IMR-90 (cell line): ENCODE data around the gene SRGAP3. TPM values are rescaled to one million over a fixed set of nuclear protein-coding genes. Genes with fewer than 3 reads are reported as not detected.

Source experiments
- ATAC-seq: fragments of 200-7000 bp; cut with Tn5 transposase; 2 replicates; pipeline ENCODE4 v1.9.1; 2020; ENCODE audit warnings: low read depth, mild to moderate bottlenecking, moderate library complexity
- BruUV-seq: library from RNA; stranded (reverse); fragments of 400-500 nt; replicated peaks from 2 replicates; lab custom pipeline; 2021; lab: Mats Ljungman, UMichigan
- CTCF ChIA-PET: fragments of 300-600 bp; formaldehyde crosslinking; extraction: SDS; loops from one replicate; lab custom pipeline; 2021; ENCODE audit warnings: antibody characterized with exemption; lab: Yijun Ruan, JAX
- POLR2A ChIA-PET: fragments of 300-600 bp; sonication (Branson Sonifier 250); formaldehyde crosslinking; loops from one replicate; lab custom pipeline; 2022; ENCODE audit warnings: antibody characterized with exemption; ENCODE audit not compliant: unreplicated experiment; lab: Charles Lee
- DNase-seq: peaks from one replicate; pipeline ENCODE4 v3.0.0; 2013
- H2AFZ ChIP-seq: replicated peaks from 2 replicates; pipeline ENCODE3; 2013; ENCODE audit warnings: low read length, mild to moderate bottlenecking; ENCODE audit not compliant: poor library complexity
- H2AK5ac ChIP-seq: 2 replicates; pipeline ENCODE4 v1.6.1; 2013; ENCODE audit warnings: low read depth, low read length, inconsistent platforms
- H2AK9ac ChIP-seq: replicated peaks from 2 replicates; pipeline ENCODE3; 2013; ENCODE audit warnings: mild to moderate bottlenecking, low read depth, low read length, moderate library complexity; ENCODE audit not compliant: poor library complexity
- H2BK120ac ChIP-seq: 2 replicates; pipeline ENCODE4 v1.6.1; 2013; ENCODE audit warnings: low read depth, low read length, inconsistent platforms
- H2BK15ac ChIP-seq: 3 replicates; pipeline ENCODE4 v1.6.1; 2013; ENCODE audit warnings: low read depth, low read length, inconsistent platforms
- H2BK20ac ChIP-seq: 2 replicates; pipeline ENCODE4 v1.6.1; 2013; ENCODE audit warnings: low read depth, mild to moderate bottlenecking, inconsistent platforms, low read length, moderate library complexity
- H2BK5ac ChIP-seq: 2 replicates; pipeline ENCODE4 v1.6.1; 2013; ENCODE audit warnings: mild to moderate bottlenecking, low read depth, low read length, inconsistent platforms; ENCODE audit not compliant: poor library complexity, severe bottlenecking
- H3K14ac ChIP-seq: replicated peaks from 2 replicates; pipeline ENCODE4 v1.6.1; 2013; ENCODE audit warnings: low read depth, low read length, inconsistent platforms
- H3K18ac ChIP-seq: 2 replicates; pipeline ENCODE4 v1.6.1; 2013; ENCODE audit warnings: low read depth, low read length, control low read depth
- H3K23ac ChIP-seq: 2 replicates; pipeline ENCODE4 v1.6.1; 2013; ENCODE audit warnings: low read depth, low read length, inconsistent platforms
- H3K27ac ChIP-seq: 2 replicates; pipeline ENCODE4 v1.5.1; 2013; ENCODE audit warnings: mild to moderate bottlenecking, control low read depth, low read length; ENCODE audit not compliant: insufficient read depth
- H3K27me3 ChIP-seq: 2 replicates; pipeline ENCODE4 v1.6.1; 2013; ENCODE audit warnings: low read length; ENCODE audit not compliant: control insufficient read depth, insufficient read depth
- H3K36me3 ChIP-seq: 2 replicates; pipeline ENCODE4 v1.6.1; 2013; ENCODE audit warnings: low read length, mixed read lengths; ENCODE audit not compliant: control insufficient read depth, insufficient read depth
- H3K4ac ChIP-seq: 2 replicates; pipeline ENCODE4 v1.6.1; 2013; ENCODE audit warnings: low read depth, low read length, inconsistent platforms
- H3K4me1 ChIP-seq: 2 replicates; pipeline ENCODE4 v1.6.1; 2013; ENCODE audit warnings: low read length, mixed read lengths; ENCODE audit not compliant: control insufficient read depth, insufficient read depth
- H3K4me2 ChIP-seq: 2 replicates; pipeline ENCODE4 v1.6.1; 2013; ENCODE audit warnings: low read depth, mild to moderate bottlenecking, control low read depth, low read length, moderate library complexity
- H3K4me3 ChIP-seq: 2 replicates; pipeline ENCODE4 v1.5.1; 2013; ENCODE audit warnings: low read depth, mild to moderate bottlenecking, control low read depth, low read length, moderate library complexity; ENCODE audit not compliant: insufficient read depth
- H3K56ac ChIP-seq: 2 replicates; pipeline ENCODE4 v1.6.1; 2013; ENCODE audit warnings: low read length, inconsistent platforms; ENCODE audit not compliant: insufficient read depth; ENCODE audit errors: extremely low read depth
- H3K79me1 ChIP-seq, 2 experiments: 2 replicates each; pipeline ENCODE4 v1.6.1; 2013; ENCODE audit warnings: low read length in 2 of 2, inconsistent platforms in 1 of 2, low read depth in 1 of 2
- H3K9ac ChIP-seq: 2 replicates; pipeline ENCODE4 v1.6.1; 2013; ENCODE audit warnings: low read depth, low read length, control low read depth
- H3K9me1 ChIP-seq: 2 replicates; pipeline ENCODE4 v1.6.1; 2013; ENCODE audit warnings: low read length, inconsistent platforms; ENCODE audit not compliant: insufficient read depth
- H3K9me3 ChIP-seq: 2 replicates; pipeline ENCODE4 v1.6.1; 2013; ENCODE audit warnings: low read length; ENCODE audit not compliant: control insufficient read depth, insufficient read depth
- H4K20me1 ChIP-seq: 2 replicates; pipeline ENCODE4 v1.6.1; 2013; ENCODE audit warnings: low read length, inconsistent platforms; ENCODE audit not compliant: insufficient read depth
- H4K5ac ChIP-seq: 2 replicates; pipeline ENCODE4 v1.6.1; 2013; ENCODE audit warnings: mild to moderate bottlenecking, low read depth, low read length, control low read depth
- H4K8ac ChIP-seq, 2 experiments: 2 replicates each; pipeline ENCODE4 v1.6.1; 2013; ENCODE audit warnings: low read depth in 2 of 2, low read length in 2 of 2, control low read depth in 1 of 2, inconsistent platforms in 1 of 2
- H4K91ac ChIP-seq: 2 replicates; pipeline ENCODE4 v1.6.1; 2013; ENCODE audit warnings: low read depth, low read length, inconsistent platforms; ENCODE audit not compliant: insufficient read depth
- BHLHE40 ChIP-seq: fragments of 150-350 bp; IDR thresholded peaks from 2 replicates; pipeline ENCODE4 v1.6.1; 2016; ENCODE audit warnings: mild to moderate bottlenecking, low read depth, low read length
- CHD1 ChIP-seq: IDR thresholded peaks from 2 replicates; pipeline ENCODE4 v1.6.1; 2012; ENCODE audit warnings: low read depth, low read length, improper control_type of control experiment
- CTCF ChIP-seq: conservative IDR thresholded peaks from 2 replicates; pipeline ENCODE4 v1.5.1; 2012; ENCODE audit warnings: mild to moderate bottlenecking, low read depth, low read length, improper control_type of control experiment
- ELK1 ChIP-seq: fragments of 150-350 bp; IDR thresholded peaks from 2 replicates; pipeline ENCODE4 v1.6.1; 2016; ENCODE audit warnings: low read depth, mild to moderate bottlenecking, low read length, moderate library complexity, borderline replicate concordance
- FOS ChIP-seq: fragments of 150-350 bp; IDR thresholded peaks from 2 replicates; pipeline ENCODE4 v1.6.1; 2016; ENCODE audit warnings: low read depth, low read length
- MAFK ChIP-seq: IDR thresholded peaks from 2 replicates; pipeline ENCODE4 v1.6.1; 2012; ENCODE audit warnings: low read depth, low read length, improper control_type of control experiment
- MAZ ChIP-seq: IDR thresholded peaks from 2 replicates; pipeline ENCODE4 v1.6.1; 2012; ENCODE audit warnings: low read depth, mild to moderate bottlenecking, low read length, improper control_type of control experiment, moderate library complexity, borderline replicate concordance
- RCOR1 ChIP-seq: IDR thresholded peaks from 2 replicates; pipeline ENCODE4 v1.6.1; 2012; ENCODE audit warnings: mild to moderate bottlenecking, low read length, improper control_type of control experiment; ENCODE audit not compliant: insufficient replicate concordance
- SMC3 ChIP-seq: fragments of 150-350 bp; IDR thresholded peaks from 2 replicates; pipeline ENCODE4 v1.6.1; 2016; ENCODE audit warnings: low read depth, mild to moderate bottlenecking, antibody characterized with exemption, low read length, moderate library complexity
- WGBS, 2 experiments: methylation state at CpG; one replicate each; pipeline versions ENCODE4 v1.1.5 to v1.1.7; 2013; ENCODE audit warnings: missing lambda C conversion rate in 2 of 2; ENCODE audit not compliant: insufficient read length in 1 of 2; ENCODE audit errors: extremely low coverage in 2 of 2; 5-methylcytosine and 5-hydroxymethylcytosine counted together
- dilution Hi-C: fragments of 300-500 bp; cut with HindIII; formaldehyde crosslinking; loops from one replicate; pipeline ENCODE4 v1.14.3; 2018; ENCODE audit warnings: low sequenced_read_pairs; ENCODE audit not compliant: unreplicated experiment
- in situ Hi-C: fragments of 300-500 bp; cut with MboI; formaldehyde crosslinking; loops from 3 replicates; pipeline ENCODE4 v1.14.3; 2019; ENCODE audit warnings: low sequenced_read_pairs, inconsistent platforms, mixed read lengths
- intact Hi-C: fragments of 100-400 bp; cut with micrococcal nuclease; formaldehyde crosslinking; loops from 2 replicates; pipeline ENCODE4 v1.10.0; 2022
- polyA plus RNA-seq, 3 experiments: library from polyadenylated mRNA; depleted of rRNA; stranded (reverse); fragments of >200 nt; gene quantifications; 2 replicates each; pipeline ENCODE4 v1.2.3, GENCODE V29; 2012; ENCODE audit warnings: low replicate concordance in 1 of 3
- total RNA-seq: library from RNA; depleted of rRNA; stranded (reverse); fragments of >200 nt; gene quantifications from 2 replicates; pipeline ENCODE4 v1.2.3, GENCODE V29; 2012

SRGAP3 gene
- total and polyA plus RNA-seq, 2 of the 4 experiments (the other 2 are of a cell fraction): 0.68 to 1.4 TPM

- ATAC-seq: no peak
- no peaks in the 10 kb centered on the region for H3K4me1 ChIP-seq
- H3K9ac ChIP-seq: no peak overlapping the region
- H3K4me3 ChIP-seq: no peak overlapping the region
- no peak for TF ChIP-seq MAZ
- no peak for TF ChIP-seq MAFK
- TF ChIP-seq CHD1: no peak
- TF ChIP-seq BHLHE40: no peak
- TF ChIP-seq FOS: no peak
- TF ChIP-seq CTCF: no peak
- TF ChIP-seq RCOR1: no peak
- TF ChIP-seq ELK1: no peak
- no peak for TF ChIP-seq SMC3
- no peak overlapping the region for H3K4me2 ChIP-seq
- H3K9me3 ChIP-seq: no peaks in the 10 kb centered on the region
- H3K14ac ChIP-seq: no peak overlapping the region
- H3K56ac ChIP-seq: no peak overlapping the region
- H2AK9ac ChIP-seq: no peak overlapping the region
- no peak overlapping the region for H3K4ac ChIP-seq
- H2AFZ ChIP-seq: no peak overlapping the region
- DNase-seq: no peak
- H3K79me1 ChIP-seq: no peaks in the 10 kb centered on the region
- no CpG with 5 or more reads among the region's 7 CpGs for WGBS, 2 experiments
- no peaks in the 10 kb centered on the region for H4K20me1 ChIP-seq
- H3K27ac ChIP-seq: no peak overlapping the region
- H2AK5ac ChIP-seq: no peak overlapping the region
- ChIA-PET POLR2A (no interaction called here), CTCF (no interaction called here)
- no TSS peak for BruUV-seq
- no peak overlapping the region for H2BK15ac ChIP-seq
- H3K18ac ChIP-seq: no peak overlapping the region
- H2BK5ac ChIP-seq: no peak overlapping the region
- H3K27me3 ChIP-seq: peaks cover 9% of the 10 kb centered on the region
- intact Hi-C loops (no loop called here), in situ Hi-C loops (no loop called here), dilution Hi-C loops (no loop called here)
- no peaks in the 10 kb centered on the region for H3K9me1 ChIP-seq
- H3K23ac ChIP-seq: no peak overlapping the region
- no peak overlapping the region for H2BK20ac ChIP-seq
- H4K91ac ChIP-seq: no peak overlapping the region
- H4K8ac ChIP-seq: no peak overlapping the region
- no peaks in the 10 kb centered on the region for H3K36me3 ChIP-seq
- no peak overlapping the region for H4K5ac ChIP-seq
- H2BK120ac ChIP-seq: no peak overlapping the region
Observed at GRCh38 chr3:9196020-9196419, 53.4 kb downstream of the SRGAP3 start.
